GM21360 (cell line): ENCODE results near the gene AGR3.

Experiments
- ATAC-seq: cut with Tn5 transposase; IDR thresholded peaks from one replicate; pipeline ENCODE4 v1.9.1; 2021; ENCODE audit warnings: mild to moderate bottlenecking, moderate library complexity; ENCODE audit not compliant: unreplicated experiment

Gene AGR3

GRCh38 chr7:16838386-16838785, 43.4 kb downstream of the AGR3 start:
- no peak for ATAC-seq

- no peak for ATAC-seq
Measured at GRCh38 chr7:16836481-16836880, 45.3 kb downstream of the AGR3 start.

GRCh38 chr7:16833373-16833772, 48.4 kb downstream of the AGR3 start:
- no peak for ATAC-seq

- ATAC-seq = no peak
Measured at GRCh38 chr7:16826060-16826459, 55.7 kb downstream of the AGR3 start.

DNA sequence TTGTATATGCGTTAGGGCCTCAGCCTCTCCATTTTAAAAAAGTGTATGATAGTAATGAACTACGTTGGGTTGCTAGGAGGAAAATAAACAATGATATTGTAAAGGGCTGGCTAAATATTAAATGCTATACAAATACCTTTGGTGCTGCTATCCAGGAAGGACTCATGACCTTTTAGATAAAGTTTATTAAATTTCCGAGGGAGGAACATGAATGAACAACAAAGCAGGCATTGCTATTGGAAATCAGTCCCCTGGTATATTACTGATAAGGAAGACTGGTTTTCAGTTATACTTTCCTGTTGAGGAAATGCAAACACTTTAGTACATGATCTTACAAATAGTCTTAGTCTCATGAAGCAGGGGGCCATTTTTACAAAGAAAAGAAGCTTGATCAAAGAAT, 59.8 kb downstream of the AGR3 start:
- ATAC-seq = no peak

DNA sequence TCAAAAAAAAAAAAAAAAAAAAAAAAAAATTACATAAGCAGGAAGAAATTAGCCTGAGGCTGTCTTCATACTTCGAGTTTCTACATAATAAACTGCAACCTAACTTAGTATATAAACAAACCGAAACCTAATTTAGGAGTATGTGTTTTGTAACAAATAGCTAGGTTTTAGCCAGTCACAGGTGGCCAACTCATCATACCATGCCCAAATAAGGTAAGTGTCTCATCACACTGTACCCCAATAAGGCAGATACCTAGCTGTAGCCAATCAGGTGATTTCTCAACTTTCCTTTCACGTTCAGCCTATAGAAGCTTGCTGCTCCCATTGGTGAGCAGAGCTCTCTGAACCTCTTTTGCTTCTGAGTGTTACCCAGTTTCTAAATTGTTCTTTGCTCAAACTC, 63.1 kb downstream of the AGR3 start:
- no peak for ATAC-seq

DNA sequence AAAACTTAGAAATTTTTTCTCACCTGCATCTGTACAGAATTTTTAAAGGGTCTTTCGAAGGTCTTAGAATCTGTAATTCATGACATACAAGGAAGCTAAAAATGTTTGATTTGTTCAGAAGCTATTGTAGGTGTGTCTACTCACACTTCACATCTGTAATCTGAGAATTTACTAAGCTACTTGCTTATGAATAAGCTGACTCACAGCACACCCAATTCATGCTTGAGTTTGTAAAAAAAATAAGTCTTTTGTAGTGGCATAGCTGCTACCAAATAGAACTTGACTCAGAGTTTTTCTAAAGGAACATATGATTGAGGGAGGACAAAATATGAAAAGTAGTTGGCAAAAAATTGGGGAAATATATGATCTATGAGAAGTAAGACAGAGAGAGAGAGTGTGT, 64.2 kb downstream of the AGR3 start:
- ATAC-seq = no peak

DNA sequence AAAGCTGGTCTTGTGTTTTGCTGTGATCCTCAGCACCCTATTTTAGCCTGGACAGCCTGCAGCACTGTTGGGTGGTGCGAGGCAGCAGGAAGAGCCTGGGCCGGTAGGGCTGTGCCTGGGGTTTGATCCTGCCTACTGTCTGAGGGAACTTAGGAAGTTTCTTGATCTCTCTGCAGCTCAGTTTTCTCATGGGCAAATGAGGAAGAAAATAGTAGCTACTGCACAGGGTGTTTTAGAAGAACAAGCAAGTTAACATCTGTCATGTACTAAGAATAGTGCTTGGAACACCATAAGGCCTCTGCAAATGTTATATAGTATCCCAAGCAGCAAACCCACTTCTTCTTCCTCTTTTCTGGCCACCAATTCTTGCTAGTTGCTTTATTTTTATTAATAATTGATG, 65.0 kb downstream of the AGR3 start:
- no peak for ATAC-seq

DNA sequence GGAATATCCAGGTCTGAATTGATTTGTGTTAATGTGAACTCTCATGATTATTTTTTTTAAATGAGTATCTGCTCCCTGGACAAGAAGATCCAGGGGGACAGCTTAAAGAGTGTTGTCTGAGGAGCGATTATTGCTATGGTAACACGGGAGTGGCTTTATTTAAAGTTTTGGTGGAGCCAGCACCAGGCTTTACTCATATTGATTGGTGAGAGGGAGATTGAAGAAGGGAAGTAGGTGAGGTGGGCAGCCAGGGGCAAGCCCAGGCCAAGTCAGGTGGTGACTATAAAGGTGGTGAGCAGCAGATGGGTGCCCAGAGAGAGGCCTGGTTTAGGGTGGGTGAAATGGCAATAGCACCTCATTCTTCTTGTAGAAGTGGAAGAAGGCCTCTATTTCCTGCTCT, 66.8 kb downstream of the AGR3 start:
- no peak for ATAC-seq

DNA sequence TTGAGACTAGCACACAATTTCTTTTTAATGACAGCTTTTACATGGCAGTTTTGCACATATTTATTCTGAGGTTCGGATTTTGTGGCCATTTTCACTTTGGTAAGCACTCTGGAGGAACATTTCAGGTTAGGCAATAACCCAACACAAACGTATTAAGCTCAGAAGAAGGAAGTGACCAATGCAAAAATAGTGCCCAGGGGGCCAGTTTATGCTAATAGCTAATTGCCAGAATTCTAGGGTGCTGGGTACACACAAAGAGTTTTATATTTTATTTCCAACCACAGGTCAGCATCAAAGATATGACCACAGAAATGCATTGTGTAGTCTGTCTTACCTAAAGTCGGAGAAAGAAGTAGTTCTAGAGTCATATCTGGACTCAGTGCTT, 68.6 kb downstream of the AGR3 start:
- ATAC-seq = no peak

GRCh38 chr7:16812542-16813231, 69.1 kb downstream of the AGR3 start:
- no peak for ATAC-seq

- ATAC-seq = no peak
Measured at GRCh38 chr7:16811551-16811950, 70.2 kb downstream of the AGR3 start.

- no peak for ATAC-seq
Measured at GRCh38 chr7:16810573-16810972, 71.2 kb downstream of the AGR3 start.

- ATAC-seq = no peak
Measured at GRCh38 chr7:16810112-16810511, 71.7 kb downstream of the AGR3 start.
